OCI-LY7 (cell line): Measurements from ENCODE around the gene RIC8B.

Source experiments
- CTCF ChIP-seq: fragments of 200-600 bp; sonication (generic); conservative IDR thresholded peaks from 2 replicates; pipeline ENCODE4 v1.5.1; 2014; ENCODE audit warnings: mild to moderate bottlenecking, antibody characterized with exemption, low read length, moderate library complexity, mixed read lengths
- EZH2phosphoT487 ChIP-seq: fragments of 200-600 bp; sonication (generic); IDR thresholded peaks from 2 replicates; pipeline ENCODE4 v1.6.1; 2018; ENCODE audit warnings: low read depth, borderline replicate concordance, mild to moderate bottlenecking, mixed run types, antibody characterized with exemption, low read length, moderate library complexity, mixed read lengths

GRCh38 chr12:106896603-106897002, 122.1 kb downstream of the RIC8B start:
- no peak for TF ChIP-seq CTCF
- TF ChIP-seq EZH2phosphoT487, result no peak
